Omental fat pad (tissue), 4 donors: ENCODE results near the gene RIMBP2. TPM values are rescaled to one million over a fixed set of nuclear protein-coding genes. Genes with fewer than 3 reads are reported as not detected.

ENCODE experiments used
- ATAC-seq: fragments of 150-250 bp; one replicate; pipeline ENCODE4 v1.9.1; 2016; ENCODE audit warnings: mild to moderate bottlenecking, moderate library complexity; ENCODE audit not compliant: low FRiP score
- DNase-seq: peaks from one replicate; pipeline ENCODE4 v3.0.0-alpha.2; 2019; ENCODE audit warnings: low spot score
- CTCF ChIP-seq, 3 donors: fragments of 450-650 bp; IDR thresholded peaks; one replicate each; pipeline ENCODE4 v1.5.1; 2016 to 2017; ENCODE audit warnings: antibody characterized with exemption in 3 of 3, mild to moderate bottlenecking in 3 of 3, moderate library complexity in 2 of 3
- total RNA-seq, 4 donors: library from RNA; depleted of rRNA; stranded (reverse); fragments of >200 nt; gene quantifications; one replicate each; pipeline ENCODE4 v1.1.0, GENCODE V29; 2016

The RIMBP2 gene
- total RNA-seq, 4 donors from 2014 or later, result 0.36 to 3.2 (median 1.6) TPM; not detected in 1

GRCh38 chr12:130538343-130539095 lies 177.6 kb downstream of the RIMBP2 start:
- DNase-seq (no peak), ATAC-seq (no peak)
- no peak for TF ChIP-seq CTCF (IDR thresholded peaks at IDR 0.05)

GRCh38 chr12:130537655-130538054 lies 178.4 kb downstream of the RIMBP2 start:
- TF ChIP-seq CTCF (IDR thresholded peaks at IDR 0.05), result no peak
- no peak for ATAC-seq
- no peak for DNase-seq

DNA sequence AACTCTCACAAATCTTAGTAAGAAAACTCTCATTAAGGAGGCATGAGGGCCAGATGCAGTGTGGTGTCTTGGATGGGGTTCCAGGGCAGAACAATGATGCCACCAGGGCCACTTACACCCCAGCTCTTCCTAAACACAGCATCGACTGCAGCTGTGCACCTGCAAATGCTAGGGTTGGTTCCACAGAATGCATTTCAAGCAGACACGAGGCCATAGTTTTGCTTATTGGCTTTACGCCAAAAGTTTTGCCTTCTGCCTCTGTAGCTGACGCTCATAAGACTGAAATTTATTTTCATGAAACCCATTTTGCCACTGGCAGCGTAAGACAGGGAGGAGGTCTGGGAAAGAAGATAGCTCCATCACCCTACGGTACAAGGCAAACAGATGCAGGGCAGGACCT lies 179.0 kb downstream of the RIMBP2 start:
- ATAC-seq (no peak), DNase-seq (no peak)
- TF ChIP-seq CTCF (IDR thresholded peaks at IDR 0.05), result no peak

GRCh38 chr12:130530429-130530828 lies 185.7 kb downstream of the RIMBP2 start:
- TF ChIP-seq CTCF (IDR thresholded peaks at IDR 0.05), result no peak
- DNase-seq (no peak), ATAC-seq (no peak)

- TF ChIP-seq CTCF (IDR thresholded peaks at IDR 0.05), result no peak
- ATAC-seq (no peak), DNase-seq (no peak)
Measured at GRCh38 chr12:130529781-130530180, 186.3 kb downstream of the RIMBP2 start.

GRCh38 chr12:130527239-130527638 lies 188.9 kb downstream of the RIMBP2 start:
- no peak for DNase-seq
- TF ChIP-seq CTCF (IDR thresholded peaks at IDR 0.05), result no peak
- ATAC-seq, result no peak

DNA sequence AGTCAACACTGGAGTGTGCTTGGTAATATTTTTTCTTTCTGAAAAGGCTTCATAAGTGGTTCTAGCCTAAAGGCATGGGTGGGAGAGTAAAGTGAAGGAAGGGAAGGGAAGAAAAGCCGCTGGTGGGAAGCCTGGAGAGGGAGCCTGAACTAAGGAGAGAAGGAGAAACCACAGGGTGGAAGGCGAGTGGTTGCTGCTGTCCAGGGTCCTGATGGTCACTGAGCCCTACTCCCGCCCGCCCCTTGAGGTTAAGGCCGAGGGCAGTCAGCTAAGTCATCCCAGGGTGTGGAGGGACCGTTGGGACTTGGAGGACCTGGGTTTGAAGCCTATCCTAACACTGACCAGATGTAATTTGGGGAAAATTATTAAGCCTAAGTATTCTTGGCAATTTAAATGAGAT lies 189.3 kb downstream of the RIMBP2 start:
- DNase-seq (no peak), ATAC-seq (no peak)
- TF ChIP-seq CTCF (IDR thresholded peaks at IDR 0.05), result no peak
